ENCODE data around the gene PHF19.

Gene PHF19

GRCh38 chr9:120807607-120808379 is 69.2 kb downstream of the PHF19 start:
- no peak for DNase-seq (ENCODE audit: low read depth)
- no peak overlapping the region for H3K4me3 ChIP-seq (ENCODE audit: low read length)
- TF ChIP-seq CTCF (conservative IDR thresholded peaks at IDR 0.05; ENCODE audit: low read depth, low read length) = no peak
